Measurements from ENCODE around the gene CIBAR2.

DNA sequence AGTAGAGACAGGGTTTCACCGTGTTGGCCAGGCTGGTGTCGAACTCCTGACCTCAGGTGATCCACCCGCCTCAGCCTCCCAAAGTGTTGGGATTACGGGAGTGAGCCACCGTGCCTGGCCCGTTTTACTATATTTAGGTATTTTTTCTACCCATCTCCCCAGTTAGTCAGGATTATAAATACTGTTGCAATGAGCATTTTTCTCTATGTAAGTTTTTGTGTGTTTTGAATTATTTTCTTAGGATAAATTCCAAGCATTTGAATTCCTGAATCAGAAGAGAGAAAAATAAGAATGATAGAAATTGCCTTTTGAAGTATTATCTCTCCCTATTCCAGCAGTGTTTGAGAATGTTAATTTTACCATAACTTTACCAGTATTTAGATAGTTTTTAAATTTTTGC is 48.1 kb downstream of the CIBAR2 start:
- TF ChIP-seq CTCF (IDR thresholded peaks at IDR 0.05) (no peak), ZFX (IDR thresholded peaks at IDR 0.05; ENCODE audit: borderline replicate concordance) (no peak)

Measured in 22Rv1 (cell line).